Upper lobe of left lung (tissue), 4 donors: Measurements from ENCODE around the gene RAMAC.

ENCODE experiments used
- CTCF ChIP-seq, 6 experiments: fragments of 450-650 bp in 4 of 6; fragments of 200-600 bp in 2 of 6; sonication (generic) in 2 of 6; IDR thresholded peaks; one replicate each; pipeline ENCODE4 v1.5.1; 2016 to 2019; ENCODE audit warnings: antibody characterized with exemption in 6 of 6
- EP300 ChIP-seq, 4 donors: sonication (generic); formaldehyde crosslinking; IDR thresholded peaks; one replicate each; pipeline ENCODE4 v1.5.1; 2017; ENCODE audit warnings: antibody characterized with exemption in 4 of 4, control low read depth in 2 of 4
- POLR2A ChIP-seq, 4 donors: fragments of 450-650 bp; IDR thresholded peaks; one replicate each; pipeline ENCODE4 v1.5.1; 2016 to 2017; ENCODE audit warnings: antibody characterized with exemption in 4 of 4, mild to moderate bottlenecking in 2 of 4
- POLR2AphosphoS5 ChIP-seq, 2 donors: sonication (generic); formaldehyde crosslinking; IDR thresholded peaks; one replicate each; pipeline ENCODE4 v1.5.1; 2017; ENCODE audit warnings: antibody characterized with exemption in 2 of 2

- TF ChIP-seq CTCF (IDR thresholded peaks at IDR 0.05) = no peak
- no peak for TF ChIP-seq POLR2AphosphoS5 (IDR thresholded peaks at IDR 0.05)
- no peak for TF ChIP-seq POLR2A (IDR thresholded peaks at IDR 0.05)
- TF ChIP-seq EP300 (IDR thresholded peaks at IDR 0.05) = no peak
Observed at GRCh38 chr15:82963471-82964341, 22.3 kb upstream of the RAMAC start.
